ENCODE results near the gene BLM.

BLM gene

DNA sequence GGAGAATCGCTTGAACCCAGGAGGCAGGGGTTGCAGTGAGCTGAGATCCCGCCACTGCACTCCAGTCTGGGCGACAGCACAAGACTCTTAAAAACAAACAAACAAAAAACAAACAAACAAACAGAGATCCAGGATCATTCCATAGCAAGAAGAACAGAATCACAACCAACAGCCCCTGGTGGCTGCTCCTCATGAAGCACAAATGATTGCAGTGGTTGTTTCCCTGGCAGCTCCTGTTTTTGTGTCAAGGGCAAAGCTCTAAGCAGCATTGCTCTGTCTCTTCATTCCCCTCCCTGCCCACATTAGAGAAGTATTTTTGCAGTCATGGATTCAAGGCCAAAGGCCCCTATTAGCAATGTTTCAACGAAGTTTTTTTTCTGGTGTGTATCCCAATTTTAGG, 25.8 kb upstream of the BLM start:
- in situ Hi-C loops (cut with MboI; ENCODE audit: low sequenced_read_pairs): no loop called here

DNA sequence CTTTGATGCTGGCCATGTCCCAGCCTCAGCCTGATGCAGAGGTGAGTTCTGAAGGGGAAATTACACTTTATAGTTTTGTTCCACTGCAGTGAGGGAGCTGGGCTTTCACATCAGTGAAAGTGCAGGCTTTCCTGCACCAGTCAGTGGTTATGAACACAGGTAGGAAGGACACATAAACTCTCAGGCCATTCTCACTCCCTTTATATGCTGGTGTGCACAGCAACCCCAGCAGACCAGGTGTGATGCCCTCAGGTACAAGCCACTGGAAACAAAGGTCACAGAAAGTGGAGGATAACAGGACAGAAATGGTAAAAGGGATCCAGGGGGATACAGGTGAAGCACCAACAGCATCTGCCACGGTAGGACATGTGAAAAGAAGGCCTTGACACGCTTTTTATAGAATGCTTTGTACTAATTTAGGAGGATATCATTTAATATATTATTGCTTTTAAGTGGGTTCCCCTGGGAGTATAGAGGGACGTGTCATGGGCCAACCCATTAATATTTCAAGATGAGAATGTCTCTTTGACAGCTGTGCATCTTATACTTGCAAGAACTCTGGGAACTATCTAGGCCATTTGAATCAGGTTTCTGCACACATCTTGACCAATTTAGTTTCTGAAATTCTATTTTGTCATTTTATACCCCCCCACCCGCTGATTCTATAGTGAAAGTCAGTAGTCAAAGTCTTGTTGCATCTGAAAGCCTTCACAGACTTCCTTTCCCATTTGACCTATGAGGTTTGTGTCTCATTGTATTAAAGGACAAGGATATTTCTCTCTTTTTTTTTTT, 25.0 kb upstream of the BLM start:
- in situ Hi-C loops (cut with MboI; ENCODE audit: low sequenced_read_pairs): no loop called here

DNA sequence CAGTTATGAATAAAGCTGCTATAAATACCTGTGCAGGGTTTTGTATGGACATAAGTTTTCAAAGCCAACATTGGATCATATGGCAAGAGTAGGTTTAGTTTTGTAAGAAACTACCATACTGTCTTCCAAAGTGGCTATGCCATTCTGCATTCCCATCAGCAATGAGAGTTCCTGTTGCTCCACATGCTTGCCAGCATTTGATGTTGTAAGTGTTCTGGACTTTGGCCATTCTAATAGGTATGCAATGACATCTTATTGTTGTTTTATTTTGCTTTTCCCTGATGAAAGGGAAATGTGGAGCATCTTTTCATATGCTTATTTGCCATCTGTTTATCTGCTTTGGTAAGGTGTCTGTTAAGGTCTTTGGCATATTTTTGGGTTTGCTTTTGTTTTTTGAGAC, 22.2 kb upstream of the BLM start:
- in situ Hi-C loops (cut with MboI; ENCODE audit: low sequenced_read_pairs): no loop called here

DNA sequence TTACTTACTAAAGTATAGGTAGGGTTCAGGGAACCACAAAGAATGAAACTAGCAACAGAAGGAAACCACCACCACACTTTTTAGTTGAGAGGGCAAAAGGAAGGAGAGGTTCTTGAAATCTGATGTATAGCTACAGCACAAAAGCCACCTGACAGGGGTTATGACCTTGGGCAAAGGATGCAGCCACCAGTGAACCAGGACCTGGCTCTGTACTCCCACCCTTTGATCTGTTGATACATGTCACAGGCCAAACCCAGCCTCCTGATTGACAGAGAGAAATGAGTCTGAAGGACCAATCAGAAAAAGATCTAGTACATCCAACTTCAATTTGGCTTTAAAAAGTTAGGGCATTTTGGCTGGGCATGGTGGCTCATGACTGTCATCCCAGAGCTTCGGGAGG, 20.0 kb upstream of the BLM start:
- in situ Hi-C loops (cut with MboI; ENCODE audit: low sequenced_read_pairs): no loop called here

DNA sequence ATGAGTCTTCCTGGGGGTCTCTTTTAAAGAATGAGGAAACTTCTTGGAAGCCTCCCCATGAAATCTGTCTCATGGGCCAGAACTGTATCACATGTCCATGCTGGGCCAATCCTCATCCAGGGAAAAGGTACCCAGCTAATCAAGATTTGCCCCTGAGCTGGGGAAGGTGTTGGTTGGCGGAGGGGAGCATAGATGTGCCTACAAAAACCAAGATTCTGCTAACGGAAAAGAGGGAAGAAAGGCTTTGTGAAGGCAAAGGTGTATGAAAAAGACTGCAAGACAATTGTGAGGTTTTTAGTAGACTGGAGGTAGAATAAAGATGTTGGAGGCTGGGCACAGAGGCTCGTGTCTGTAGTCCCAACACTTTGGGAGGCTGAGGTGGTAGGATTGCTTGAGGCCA, 18.5 kb upstream of the BLM start:
- in situ Hi-C loops (cut with MboI; ENCODE audit: low sequenced_read_pairs): no loop called here

DNA sequence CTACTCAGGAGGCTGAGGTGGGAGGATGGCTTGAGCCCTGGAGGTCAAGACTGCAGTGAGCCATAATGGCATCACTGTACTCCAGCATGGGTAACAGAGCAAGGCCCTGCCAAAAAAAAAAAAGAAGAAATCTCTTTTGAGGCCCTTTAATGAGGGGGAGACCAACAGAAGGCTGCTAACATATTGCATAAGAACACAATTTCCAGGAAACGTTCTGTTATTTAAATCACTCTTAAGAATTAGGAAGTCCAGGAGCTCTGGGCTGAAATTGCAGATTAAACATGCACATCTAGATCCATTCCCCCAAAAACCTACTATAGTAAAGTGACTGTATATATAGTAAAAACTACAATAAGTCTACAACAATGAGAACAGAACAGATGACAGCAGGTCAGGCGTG, 16.1 kb upstream of the BLM start:
- in situ Hi-C loops (cut with MboI; ENCODE audit: low sequenced_read_pairs): no loop called here

DNA sequence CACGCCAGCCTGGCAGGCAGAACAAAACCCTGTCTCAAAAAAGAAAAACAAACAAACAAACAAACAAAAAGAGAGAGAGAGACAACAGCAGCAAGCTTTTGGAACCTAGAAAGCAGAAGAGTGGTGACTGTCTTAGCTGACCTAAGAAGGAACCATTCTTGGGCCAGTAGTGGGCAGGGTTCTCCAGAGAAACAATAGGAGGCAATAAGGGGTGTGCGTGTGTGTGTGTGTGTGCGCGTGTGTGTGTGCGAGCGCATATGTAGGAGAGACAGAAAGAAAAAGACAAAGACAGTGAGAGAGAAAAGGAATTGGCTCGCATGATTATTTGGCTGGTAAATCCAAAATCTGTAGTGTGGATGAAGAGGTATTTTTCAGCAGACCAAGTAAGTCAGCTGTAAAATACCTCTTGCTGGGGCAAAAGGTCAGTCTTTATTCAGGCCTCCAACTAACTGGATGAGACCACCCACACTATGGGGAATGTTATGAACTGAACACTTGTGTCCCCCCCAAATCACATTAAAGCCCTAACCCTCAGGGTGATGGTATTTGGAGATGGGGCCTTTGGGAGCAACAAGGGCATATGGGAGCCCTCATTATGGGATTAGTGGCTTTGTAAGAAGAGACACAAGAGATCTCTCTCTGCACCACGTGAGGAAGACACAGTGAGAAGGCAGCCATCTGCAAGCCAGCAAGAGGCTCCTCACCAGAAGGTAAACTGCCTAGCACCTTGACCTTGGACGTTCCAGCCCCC, 15.1 kb upstream of the BLM start:
- in situ Hi-C loops (cut with MboI; ENCODE audit: low sequenced_read_pairs): no loop called here

DNA sequence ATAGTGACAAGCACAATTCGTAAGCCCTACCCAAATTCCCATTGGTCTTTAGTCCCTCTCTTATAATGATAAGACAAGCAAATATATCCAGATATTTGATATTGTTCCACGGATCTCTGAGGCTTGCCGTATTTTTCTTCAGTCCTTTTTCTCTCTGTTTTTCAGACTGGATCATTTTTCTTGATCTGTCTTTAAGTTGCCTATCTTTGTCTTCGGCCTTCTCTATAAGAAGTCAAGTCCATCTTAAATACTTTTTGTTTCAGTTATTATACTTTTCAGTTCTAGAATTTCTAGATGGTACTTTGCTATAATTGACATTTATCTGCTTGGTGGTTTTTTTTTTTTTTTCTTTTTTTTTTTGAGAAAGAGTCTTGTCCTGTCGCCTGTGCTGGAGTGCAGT, 13.7 kb upstream of the BLM start:
- in situ Hi-C loops (cut with MboI; ENCODE audit: low sequenced_read_pairs): no loop called here

DNA sequence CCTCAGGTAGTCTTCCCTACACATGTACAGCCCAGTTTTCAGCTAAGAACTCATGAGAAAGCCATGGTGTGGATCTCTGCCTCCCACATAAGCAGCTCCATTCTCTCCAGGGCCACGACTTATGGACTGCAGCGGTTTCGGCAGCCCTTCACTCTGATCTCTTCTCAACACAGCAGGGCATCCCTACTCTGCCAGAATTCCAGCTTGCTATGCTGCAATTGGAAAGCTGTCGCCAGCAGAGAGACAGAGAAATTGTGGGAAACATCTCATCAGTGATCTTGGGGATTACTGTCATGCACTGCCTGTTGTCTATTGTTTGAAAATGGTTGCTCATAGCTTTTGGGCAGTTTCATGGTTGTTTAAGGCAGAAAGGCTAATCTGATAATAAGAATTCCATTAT, 11.9 kb upstream of the BLM start:
- in situ Hi-C loops (cut with MboI; ENCODE audit: low sequenced_read_pairs): no loop called here

DNA sequence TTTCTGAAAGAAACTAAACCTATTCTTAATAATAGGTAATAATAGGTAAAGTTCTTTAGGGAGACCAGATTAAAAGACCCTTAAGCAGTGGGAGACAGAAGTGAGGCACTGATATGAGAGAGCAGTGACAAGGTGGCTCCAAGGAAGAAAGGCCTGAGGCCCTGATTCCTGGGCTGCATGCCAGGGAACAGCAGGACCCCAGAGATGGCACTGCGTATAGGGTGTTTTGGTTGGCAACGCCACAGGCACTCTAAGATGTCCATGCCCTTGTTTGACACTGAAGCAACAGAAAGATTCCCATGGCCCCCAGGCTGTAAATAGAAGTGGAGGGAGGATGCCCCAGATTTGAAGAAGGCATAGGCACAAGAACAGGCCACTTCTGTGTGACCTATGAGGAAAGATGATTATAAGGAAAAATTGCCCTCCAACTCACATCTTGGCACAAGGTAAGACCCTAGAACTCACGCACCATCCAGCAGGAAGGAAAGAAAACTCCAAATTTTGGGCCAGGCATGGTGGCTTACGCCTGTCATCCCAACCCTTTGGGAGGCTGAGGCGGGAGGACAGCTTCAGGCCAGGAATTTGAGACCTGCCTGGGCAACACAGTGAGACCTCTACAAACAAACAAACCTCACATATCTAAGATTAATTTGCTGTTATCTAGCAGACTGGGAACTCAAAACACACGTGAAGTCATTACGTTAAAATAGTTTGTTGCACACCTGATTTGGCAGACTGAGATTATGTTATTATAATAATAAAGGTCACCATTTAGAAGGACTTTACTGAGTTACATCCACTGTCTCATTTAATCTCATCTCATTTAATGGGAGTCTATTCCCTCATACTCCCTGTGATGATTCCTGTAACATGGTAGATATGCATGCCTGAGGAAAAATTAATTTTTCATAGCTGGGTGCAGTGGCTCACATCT, 10.5 kb upstream of the BLM start:
- in situ Hi-C loops (cut with MboI; ENCODE audit: low sequenced_read_pairs): no loop called here

DNA sequence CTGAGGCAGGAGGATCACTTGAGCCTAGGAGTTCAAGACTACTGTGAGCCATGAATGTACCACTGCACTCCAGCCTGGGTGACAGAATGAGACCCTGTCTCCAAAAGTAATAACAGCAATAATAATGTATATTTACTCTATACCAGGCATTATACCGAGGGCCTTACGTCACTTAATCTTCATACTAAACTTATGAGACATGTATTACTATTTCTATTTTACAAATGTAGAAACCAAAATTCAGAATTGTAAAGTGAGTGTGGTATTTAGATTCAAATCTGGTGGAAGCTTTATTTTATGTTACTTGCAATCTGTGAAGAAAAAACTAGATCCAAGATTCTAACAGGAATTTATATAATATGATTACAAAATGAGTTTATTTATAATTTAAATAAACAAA, 9.7 kb upstream of the BLM start:
- in situ Hi-C loops (cut with MboI; ENCODE audit: low sequenced_read_pairs): no loop called here

DNA sequence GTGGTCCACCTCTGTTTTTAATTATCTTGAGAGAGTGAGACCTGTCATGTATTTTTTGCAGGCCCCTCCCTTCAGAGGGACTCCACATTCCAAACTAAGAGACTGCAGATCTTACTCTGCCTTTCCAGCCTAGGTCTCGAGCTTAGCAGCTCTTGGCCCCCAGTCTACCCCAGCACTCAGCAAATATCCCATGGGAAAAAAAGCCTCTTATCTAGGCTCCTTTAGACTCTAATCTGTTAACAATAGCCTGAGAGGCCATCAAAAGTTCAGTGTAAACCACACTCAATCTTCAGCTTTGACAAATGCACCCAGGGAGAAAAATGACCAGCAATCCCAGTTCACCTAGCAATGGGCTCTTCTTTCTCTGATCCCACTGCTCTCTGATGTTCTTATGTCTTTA, 8.6 kb upstream of the BLM start:
- in situ Hi-C loops (cut with MboI; ENCODE audit: low sequenced_read_pairs): no loop called here

DNA sequence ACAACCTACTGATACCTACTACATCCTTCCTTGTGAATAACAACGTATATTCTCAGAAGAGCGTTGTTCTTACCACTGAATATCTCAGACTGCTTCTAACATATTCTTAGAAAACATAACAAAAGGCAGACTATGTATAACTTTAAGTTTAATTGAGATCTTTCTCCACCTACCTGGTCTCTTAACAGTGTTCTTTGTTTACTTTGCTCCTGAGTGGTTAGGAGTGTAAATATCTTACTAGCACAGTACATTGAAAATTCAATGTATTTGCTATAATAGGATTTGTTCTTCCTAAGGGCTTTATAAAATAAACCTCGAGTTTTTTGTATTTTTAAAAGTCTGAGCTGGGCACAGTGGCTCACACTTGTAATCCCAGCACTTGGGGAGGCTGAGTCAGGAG, 7.9 kb upstream of the BLM start:
- in situ Hi-C loops (cut with MboI; ENCODE audit: low sequenced_read_pairs): no loop called here

DNA sequence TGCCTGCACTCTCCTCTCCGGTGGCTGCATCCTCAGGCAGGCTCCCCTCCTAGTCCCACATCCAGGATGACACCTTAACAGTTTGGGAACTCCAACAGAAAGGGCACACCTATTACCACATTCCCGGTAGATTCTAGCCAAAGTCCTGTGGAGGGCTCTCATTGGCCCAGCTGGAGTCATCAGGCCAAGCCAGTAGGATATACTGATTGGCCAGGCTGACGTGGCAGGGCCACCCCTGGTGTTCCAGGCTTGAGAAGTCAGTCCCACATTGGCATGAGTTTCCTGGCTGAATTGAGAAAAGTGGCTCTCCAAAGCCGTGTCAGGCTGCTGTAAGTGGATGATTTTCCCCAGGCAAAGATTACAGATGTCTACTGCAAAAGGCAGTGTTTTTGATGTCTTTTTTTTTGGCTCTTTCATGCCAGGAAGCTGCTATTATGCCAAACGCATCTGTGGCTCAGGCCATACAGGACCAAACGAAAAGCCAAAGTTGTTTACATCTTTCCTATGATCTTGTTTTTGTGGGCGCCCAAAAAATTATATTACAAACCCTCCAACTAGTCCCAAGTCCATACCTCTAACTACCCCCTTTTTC, 6.6 kb upstream of the BLM start:
- in situ Hi-C loops (cut with MboI; ENCODE audit: low sequenced_read_pairs): no loop called here

DNA sequence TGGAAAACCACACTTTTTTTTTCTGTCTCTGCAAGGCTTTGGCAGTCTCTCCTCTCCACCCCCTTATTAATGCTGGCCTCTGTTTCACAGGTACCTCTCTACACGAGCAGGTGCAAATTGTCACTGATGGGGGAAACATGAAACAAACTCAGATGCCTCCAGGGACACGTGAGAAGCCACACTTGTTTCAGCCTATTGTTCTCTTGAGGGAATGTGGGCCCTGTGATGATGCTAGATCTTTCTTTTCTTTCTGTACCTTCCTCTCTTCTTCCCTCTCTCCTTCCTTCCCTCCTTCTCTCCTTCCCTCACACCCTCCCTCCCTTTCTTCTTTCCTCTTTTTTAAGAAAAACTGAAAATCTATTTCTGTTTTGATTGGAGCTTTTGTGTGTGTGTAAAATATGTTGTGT, 5.7 kb upstream of the BLM start:
- in situ Hi-C loops (cut with MboI; ENCODE audit: low sequenced_read_pairs): no loop called here

DNA sequence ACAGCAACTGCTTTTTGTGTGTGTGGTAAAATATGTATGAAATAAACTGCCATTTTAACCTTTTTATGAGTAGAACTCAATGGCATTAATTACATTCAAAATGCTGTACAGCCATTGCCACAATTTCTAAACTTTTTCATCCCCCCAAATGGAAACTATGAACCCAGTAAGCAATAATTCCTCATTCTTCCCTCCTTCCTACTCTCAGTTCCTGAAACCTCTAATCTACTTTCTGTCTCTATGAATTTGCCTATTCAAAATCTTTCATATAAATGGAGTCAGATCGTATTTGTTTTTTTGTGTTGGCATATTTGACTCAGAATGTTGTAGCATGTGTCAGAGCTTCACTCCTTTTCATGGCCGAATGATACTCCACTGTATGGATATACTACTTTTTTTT, 5.3 kb upstream of the BLM start:
- in situ Hi-C loops (cut with MboI; ENCODE audit: low sequenced_read_pairs): no loop called here

DNA sequence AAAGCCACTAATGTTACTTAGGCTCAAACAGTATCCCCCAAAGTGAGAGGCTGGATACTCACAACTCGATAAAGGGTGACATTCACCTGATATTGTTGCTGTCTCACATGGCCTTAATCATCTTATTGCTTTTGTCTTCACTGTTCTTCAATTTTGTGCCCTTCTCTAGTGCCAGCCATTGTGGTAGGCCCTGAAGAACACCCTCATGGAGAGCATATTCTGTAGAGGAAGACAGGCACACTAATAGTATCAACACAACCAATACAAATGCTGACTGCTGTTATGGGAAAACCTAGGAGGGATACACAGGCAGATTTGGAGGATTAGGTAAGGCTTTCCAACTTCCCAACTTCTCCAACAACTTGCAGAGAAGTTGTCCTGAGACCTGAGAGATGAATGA, 4.1 kb upstream of the BLM start:
- in situ Hi-C loops (cut with MboI; ENCODE audit: low sequenced_read_pairs): no loop called here

DNA sequence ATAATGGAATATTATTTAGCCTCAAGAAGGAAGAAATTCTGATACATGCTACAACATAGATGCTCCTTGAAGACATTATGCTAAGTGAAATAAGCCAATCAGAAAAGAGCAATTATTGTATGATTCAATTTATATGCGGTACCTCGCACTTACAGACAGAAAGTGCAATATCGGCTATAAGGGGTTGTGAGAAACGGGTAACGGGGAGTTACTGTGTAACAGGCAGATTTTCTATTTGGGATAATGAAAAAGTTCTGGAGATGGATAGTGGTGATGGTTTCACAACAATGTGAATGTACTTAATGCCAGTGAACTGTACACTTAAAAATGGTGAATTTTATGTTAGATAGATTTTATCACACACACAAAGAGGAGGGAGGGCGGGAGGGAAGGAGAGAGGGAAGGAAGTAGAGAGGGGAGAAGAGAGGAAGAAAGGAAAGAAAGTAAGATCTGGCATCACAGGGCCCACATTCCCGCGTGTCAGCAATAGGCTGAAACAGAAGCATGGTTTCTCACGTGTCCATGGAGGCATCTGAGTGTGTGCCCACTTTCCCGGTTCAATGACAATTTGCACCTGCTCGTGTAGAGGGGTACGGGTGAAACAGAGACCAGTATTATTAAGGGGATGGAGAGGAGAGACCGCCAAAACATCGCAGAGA, 700 bp upstream of the BLM start:
- in situ Hi-C loops (cut with MboI; ENCODE audit: low sequenced_read_pairs): no loop called here

DNA sequence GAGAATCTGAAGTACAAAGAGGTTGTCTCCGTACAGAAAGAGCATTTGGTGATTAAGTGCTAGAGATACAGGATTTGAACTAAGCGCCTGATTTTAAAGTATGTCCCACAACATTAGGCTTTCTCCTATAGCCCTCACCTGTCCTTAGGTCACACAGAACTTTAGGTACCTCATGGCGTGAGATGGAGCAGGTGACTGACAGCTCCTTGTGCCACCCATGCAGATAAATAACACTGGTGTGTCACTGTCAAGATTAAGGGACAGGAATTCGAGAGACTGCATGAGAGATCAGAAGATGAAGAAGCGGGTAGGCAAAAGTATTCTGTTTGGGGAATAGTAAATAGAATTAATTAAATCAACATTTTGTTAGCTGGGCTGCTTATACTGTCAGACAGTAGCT, 1.1 kb downstream of the BLM start:
- in situ Hi-C loops (cut with MboI; ENCODE audit: low sequenced_read_pairs): no loop called here

DNA sequence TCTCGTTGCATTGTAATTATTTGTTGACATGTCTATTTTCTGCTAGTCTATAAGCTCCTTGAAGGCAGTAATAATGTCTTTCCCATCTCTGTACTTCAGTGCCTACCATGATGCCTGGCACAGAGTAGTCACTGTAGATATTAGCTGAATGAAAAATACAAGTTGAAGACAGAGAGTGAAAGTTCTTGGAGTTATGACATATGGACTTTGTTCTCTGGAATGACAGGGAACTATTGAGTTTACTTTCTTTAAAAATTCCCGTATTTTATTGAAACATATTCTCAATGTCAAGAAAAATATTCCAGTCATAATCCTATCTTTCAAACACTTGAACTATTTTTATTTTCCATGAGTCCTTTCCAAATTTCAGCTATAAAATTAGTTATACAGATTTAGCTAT, 3.0 kb downstream of the BLM start:
- in situ Hi-C loops (cut with MboI; ENCODE audit: low sequenced_read_pairs): no loop called here

DNA sequence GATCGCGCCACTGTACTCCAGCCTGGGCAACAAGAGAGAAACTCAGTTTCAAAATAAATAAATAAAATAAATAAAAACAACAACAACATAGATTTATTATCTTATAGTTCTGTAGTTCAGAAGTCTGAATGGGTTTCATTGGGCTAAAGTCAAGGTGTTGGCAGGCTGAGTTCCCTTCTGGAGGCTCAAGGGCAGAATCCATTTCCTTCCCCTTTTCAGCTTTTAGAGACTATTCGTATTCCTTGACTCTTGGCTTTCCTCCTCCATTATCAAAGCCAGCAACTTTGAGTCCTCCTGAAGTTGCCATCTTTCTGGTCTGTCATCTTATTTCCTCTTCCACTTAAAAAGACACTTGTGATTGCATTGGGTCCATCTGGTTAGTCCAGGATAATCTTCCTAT, 12.1 kb downstream of the BLM start:
- in situ Hi-C loops (cut with MboI; ENCODE audit: low sequenced_read_pairs): no loop called here
